Neural crest cell (in vitro differentiated cells): ENCODE data around the gene AAK1. TPM values are rescaled to one million over a fixed set of nuclear protein-coding genes. Genes with fewer than 3 reads are reported as not detected.
A peak's percentile ranks its signal among the peaks of the same experiment; 100 is the strongest.

ENCODE experiments used
- DNase-seq: peaks from one replicate; pipeline ENCODE4 v3.0.0; 2021; ENCODE audit warnings: low read depth, mixed read lengths, low spot score
- H3K27ac Mint-ChIP-seq: one replicate; pipeline ENCODE4 v1.8.0; 2021; ENCODE audit warnings: mild to moderate bottlenecking, mixed read lengths; ENCODE audit not compliant: unreplicated experiment
- H3K27me3 Mint-ChIP-seq: 2 replicates; pipeline ENCODE4 v1.8.0; 2021; ENCODE audit warnings: low read depth, mild to moderate bottlenecking, mixed read lengths
- H3K36me3 Mint-ChIP-seq: 2 replicates; pipeline ENCODE4 v1.8.0; 2021; ENCODE audit warnings: low read depth, mild to moderate bottlenecking, mixed read lengths
- H3K4me1 Mint-ChIP-seq: 2 replicates; pipeline ENCODE4 v1.8.0; 2021; ENCODE audit warnings: mixed read lengths
- H3K4me3 Mint-ChIP-seq: one replicate; pipeline ENCODE4 v1.8.0; 2021; ENCODE audit warnings: mild to moderate bottlenecking, mixed read lengths
- H3K9me3 Mint-ChIP-seq: 2 replicates; pipeline ENCODE4 v1.8.0; 2021; ENCODE audit warnings: mixed read lengths
- CTCF ChIP-seq: fragments of 200-600 bp; sonication (generic); conservative IDR thresholded peaks from 2 replicates; pipeline ENCODE4 v1.5.0; 2021; ENCODE audit warnings: antibody characterized with exemption, mild to moderate bottlenecking
- total RNA-seq: library from RNA; stranded (reverse); gene quantifications from 2 replicates; pipeline ENCODE4 v1.2.1, GENCODE V29; 2021

Gene AAK1
- total RNA-seq, 1 donor from 2014 or later = 38.8 TPM

GRCh38 chr2:69597843-69598610 is 45.5 kb downstream of the AAK1 start:
- H3K27ac Mint-ChIP-seq = no peak overlapping the region
- no peak overlapping the region for H3K4me3 Mint-ChIP-seq
- H3K4me1 Mint-ChIP-seq = no peaks in the 10 kb centered on the region
- H3K9me3 Mint-ChIP-seq = no peaks in the 10 kb centered on the region
- TF ChIP-seq CTCF = no peak
- DNase-seq = no peak
- H3K36me3 Mint-ChIP-seq = peaks cover 3% of the 10 kb centered on the region
- no peaks in the 10 kb centered on the region for H3K27me3 Mint-ChIP-seq

GRCh38 chr2:69597105-69597504 is 46.4 kb downstream of the AAK1 start:
- Mint-ChIP-seq H3K27ac (no peak overlapping the region), H3K4me3 (no peak overlapping the region), H3K36me3 (peaks cover 3% of the 10 kb centered on the region), H3K4me1 (no peaks in the 10 kb centered on the region), H3K27me3 (no peaks in the 10 kb centered on the region), H3K9me3 (peaks cover 2% of the 10 kb centered on the region)
- TF ChIP-seq CTCF = no peak
- no peak for DNase-seq

- H3K27ac Mint-ChIP-seq = no peak overlapping the region
- DNase-seq = no peak
- H3K36me3 Mint-ChIP-seq = no peaks in the 10 kb centered on the region
- no peak for TF ChIP-seq CTCF
- peaks cover 2% of the 10 kb centered on the region for H3K9me3 Mint-ChIP-seq
- H3K4me1 Mint-ChIP-seq = peaks cover 10% of the 10 kb centered on the region
- no peaks in the 10 kb centered on the region for H3K27me3 Mint-ChIP-seq
- H3K4me3 Mint-ChIP-seq = no peak overlapping the region
Measured at GRCh38 chr2:69594341-69594740, 49.2 kb downstream of the AAK1 start.

GRCh38 chr2:69592511-69592910 is 51.0 kb downstream of the AAK1 start:
- no peak overlapping the region for H3K27ac Mint-ChIP-seq
- no peak overlapping the region for H3K4me3 Mint-ChIP-seq
- no peak for DNase-seq
- TF ChIP-seq CTCF = no peak
- H3K9me3 Mint-ChIP-seq = peaks cover 2% of the 10 kb centered on the region
- no peaks in the 10 kb centered on the region for H3K36me3 Mint-ChIP-seq
- H3K27me3 Mint-ChIP-seq = no peaks in the 10 kb centered on the region
- H3K4me1 Mint-ChIP-seq = peaks cover 15% of the 10 kb centered on the region

- no peak for TF ChIP-seq CTCF
- Mint-ChIP-seq H3K36me3 (no peaks in the 10 kb centered on the region), H3K27me3 (no peaks in the 10 kb centered on the region), H3K4me3 (no peak overlapping the region), H3K9me3 (peaks cover 2% of the 10 kb centered on the region), H3K4me1 (peaks cover 15% of the 10 kb centered on the region), H3K27ac (peak overlapping the region; percentile 81)
- DNase-seq = no peak
Measured at GRCh38 chr2:69589973-69590652, 53.4 kb downstream of the AAK1 start.
